HG03378 (cell line): ENCODE data around the gene ERCC4.
A peak's percentile ranks its signal among the peaks of the same experiment; 100 is the strongest.

ENCODE experiments used
- ATAC-seq: cut with Tn5 transposase; IDR thresholded peaks from one replicate; pipeline ENCODE4 v1.9.1; 2021; ENCODE audit warnings: mild to moderate bottlenecking, moderate library complexity; ENCODE audit not compliant: unreplicated experiment

Gene ERCC4

GRCh38 chr16:13945744-13946485 lies 26.0 kb downstream of the ERCC4 start:
- ATAC-seq = no peak

- no peak for ATAC-seq
Measured at GRCh38 chr16:13948086-13948485, 28.1 kb downstream of the ERCC4 start.

GRCh38 chr16:13950821-13951547 lies 31.0 kb downstream of the ERCC4 start:
- ATAC-seq = no peak

- ATAC-seq = no peak
Measured at GRCh38 chr16:13951611-13952010, 31.7 kb downstream of the ERCC4 start.

GRCh38 chr16:13953501-13953900 lies 33.5 kb downstream of the ERCC4 start:
- ATAC-seq = no peak

GRCh38 chr16:13956635-13957196 lies 36.8 kb downstream of the ERCC4 start:
- ATAC-seq = no peak

GRCh38 chr16:13957197-13958078 lies 37.5 kb downstream of the ERCC4 start:
- ATAC-seq = peak; percentile 77

GRCh38 chr16:13958474-13958873 lies 38.5 kb downstream of the ERCC4 start:
- no peak for ATAC-seq

- ATAC-seq = no peak
Measured at GRCh38 chr16:13959626-13960025, 39.7 kb downstream of the ERCC4 start.

- no peak for ATAC-seq
Measured at GRCh38 chr16:13961099-13961811, 41.3 kb downstream of the ERCC4 start.

- no peak for ATAC-seq
Measured at GRCh38 chr16:13962232-13962631, 42.3 kb downstream of the ERCC4 start.

- no peak for ATAC-seq
Measured at GRCh38 chr16:13968835-13969234, 48.9 kb downstream of the ERCC4 start.

- no peak for ATAC-seq
Measured at GRCh38 chr16:13969711-13970110, 49.8 kb downstream of the ERCC4 start.

- ATAC-seq = no peak
Measured at GRCh38 chr16:13970708-13971422, 50.9 kb downstream of the ERCC4 start.

GRCh38 chr16:13973321-13974023 lies 53.5 kb downstream of the ERCC4 start:
- no peak for ATAC-seq

GRCh38 chr16:13977177-13977576 lies 57.2 kb downstream of the ERCC4 start:
- ATAC-seq = no peak

GRCh38 chr16:13982451-13982850 lies 62.5 kb downstream of the ERCC4 start:
- ATAC-seq = no peak

GRCh38 chr16:13983625-13984024 lies 63.7 kb downstream of the ERCC4 start:
- ATAC-seq = no peak

- ATAC-seq = no peak
Measured at GRCh38 chr16:13984794-13985193, 64.8 kb downstream of the ERCC4 start.
